ENCODE measurements around the gene FCHSD2.
A peak's percentile ranks its signal among the peaks of the same experiment; 100 is the strongest.

Gene FCHSD2

DNA sequence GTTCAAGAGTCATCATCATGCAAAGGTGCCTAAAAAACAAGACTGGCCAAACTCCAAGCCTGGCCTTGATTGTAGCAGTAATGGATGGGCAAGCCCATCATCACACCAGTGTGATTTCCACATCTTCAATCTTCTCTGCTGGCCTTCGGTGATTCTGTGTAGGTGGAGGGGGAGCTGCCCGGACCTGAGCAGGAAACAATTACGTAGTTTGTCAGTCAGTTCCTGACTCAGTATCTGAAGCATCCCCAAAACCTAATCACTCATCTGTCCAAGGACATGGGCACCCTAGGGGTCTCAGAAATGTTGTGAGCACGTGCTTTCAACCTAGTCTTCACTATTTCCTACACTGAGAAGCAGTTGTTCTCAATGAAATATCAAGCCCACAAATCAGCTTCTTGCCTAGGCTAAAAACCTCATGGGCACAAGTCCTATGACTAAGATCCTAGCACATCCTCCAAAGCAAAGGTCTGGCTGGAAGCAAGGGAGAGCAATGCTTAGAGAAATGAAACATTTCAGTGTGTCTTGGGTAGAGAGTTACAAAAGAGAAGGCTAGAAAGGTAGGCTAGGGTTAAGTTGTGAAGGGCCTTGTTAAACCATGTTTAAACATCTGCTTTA, 303.3 kb downstream of the FCHSD2 start:
- Mint-ChIP-seq H3K9me3 (no peaks in the 10 kb centered on the region), H3K27me3 (ENCODE audit: low read depth, poor library complexity) (no peaks in the 10 kb centered on the region), H3K4me1 (peaks cover 34% of the 10 kb centered on the region), H3K4me3 (no peak overlapping the region), H3K36me3 (ENCODE audit: low read depth) (peaks cover 43% of the 10 kb centered on the region), H3K27ac (peak overlapping the region; percentile 77)
- DNase-seq = no peak
- TF ChIP-seq, protein P1, sequence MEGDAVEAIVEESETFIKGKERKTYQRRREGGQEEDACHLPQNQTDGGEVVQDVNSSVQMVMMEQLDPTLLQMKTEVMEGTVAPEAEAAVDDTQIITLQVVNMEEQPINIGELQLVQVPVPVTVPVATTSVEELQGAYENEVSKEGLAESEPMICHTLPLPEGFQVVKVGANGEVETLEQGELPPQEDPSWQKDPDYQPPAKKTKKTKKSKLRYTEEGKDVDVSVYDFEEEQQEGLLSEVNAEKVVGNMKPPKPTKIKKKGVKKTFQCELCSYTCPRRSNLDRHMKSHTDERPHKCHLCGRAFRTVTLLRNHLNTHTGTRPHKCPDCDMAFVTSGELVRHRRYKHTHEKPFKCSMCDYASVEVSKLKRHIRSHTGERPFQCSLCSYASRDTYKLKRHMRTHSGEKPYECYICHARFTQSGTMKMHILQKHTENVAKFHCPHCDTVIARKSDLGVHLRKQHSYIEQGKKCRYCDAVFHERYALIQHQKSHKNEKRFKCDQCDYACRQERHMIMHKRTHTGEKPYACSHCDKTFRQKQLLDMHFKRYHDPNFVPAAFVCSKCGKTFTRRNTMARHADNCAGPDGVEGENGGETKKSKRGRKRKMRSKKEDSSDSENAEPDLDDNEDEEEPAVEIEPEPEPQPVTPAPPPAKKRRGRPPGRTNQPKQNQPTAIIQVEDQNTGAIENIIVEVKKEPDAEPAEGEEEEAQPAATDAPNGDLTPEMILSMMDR (IDR thresholded peaks at IDR 0.05) = no peak

DNA sequence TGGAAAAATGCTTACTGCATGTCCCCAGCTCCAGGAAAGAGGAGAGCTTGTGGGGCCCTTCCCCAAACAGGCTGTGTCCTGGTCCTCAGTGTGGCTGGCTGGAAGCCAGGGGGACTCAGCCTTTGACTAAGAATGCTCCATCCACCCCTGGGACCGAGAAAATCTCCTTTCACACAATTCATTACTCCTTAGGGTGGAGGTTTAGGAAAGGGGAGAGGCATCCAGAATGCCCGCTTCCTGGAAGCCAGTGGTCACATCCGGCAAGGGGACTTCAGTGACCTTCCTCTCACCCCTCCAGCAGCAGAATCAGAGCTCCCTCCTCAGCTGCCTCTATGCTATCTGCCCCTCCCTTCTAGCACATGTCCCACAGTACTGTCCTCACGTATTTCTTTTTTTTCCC, 306.0 kb downstream of the FCHSD2 start:
- H3K4me1 Mint-ChIP-seq = peaks cover 33% of the 10 kb centered on the region
- DNase-seq = no peak
- H3K9me3 Mint-ChIP-seq = no peaks in the 10 kb centered on the region
- H3K36me3 Mint-ChIP-seq (ENCODE audit: low read depth) = peaks cover 23% of the 10 kb centered on the region
- no peak overlapping the region for H3K27ac Mint-ChIP-seq
- no peaks in the 10 kb centered on the region for H3K27me3 Mint-ChIP-seq (ENCODE audit: low read depth, poor library complexity)
- TF ChIP-seq, protein P1 (IDR thresholded peaks at IDR 0.05) = no peak
- no peak overlapping the region for H3K4me3 Mint-ChIP-seq

DNA sequence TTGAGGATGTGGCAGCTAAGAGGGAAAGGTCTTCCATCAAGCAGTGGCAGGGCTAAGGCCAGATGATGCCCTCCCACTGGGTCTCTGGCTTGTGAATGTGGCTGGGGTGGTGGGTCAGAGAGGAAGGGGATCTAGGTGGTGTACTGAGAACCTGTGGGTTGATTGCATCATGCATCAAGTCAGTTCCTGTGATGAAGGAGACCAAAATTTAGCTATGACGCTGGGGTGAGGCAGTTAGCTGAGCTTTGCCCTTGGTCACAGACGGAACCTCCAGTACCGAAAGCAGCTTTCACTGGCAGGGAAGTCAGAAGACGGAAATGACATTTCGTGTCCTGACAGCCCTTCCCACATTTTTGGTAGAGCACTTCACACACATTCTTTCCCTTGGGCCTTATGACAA, 307.2 kb downstream of the FCHSD2 start:
- H3K27ac Mint-ChIP-seq = peak overlapping the region; percentile 5
- H3K36me3 Mint-ChIP-seq (ENCODE audit: low read depth) = peaks cover 20% of the 10 kb centered on the region
- no peaks in the 10 kb centered on the region for H3K27me3 Mint-ChIP-seq (ENCODE audit: low read depth, poor library complexity)
- DNase-seq = no peak
- H3K9me3 Mint-ChIP-seq = no peaks in the 10 kb centered on the region
- TF ChIP-seq, protein P1 (IDR thresholded peaks at IDR 0.05) = no peak
- H3K4me3 Mint-ChIP-seq = no peak overlapping the region
- H3K4me1 Mint-ChIP-seq = peaks cover 33% of the 10 kb centered on the region

DNA sequence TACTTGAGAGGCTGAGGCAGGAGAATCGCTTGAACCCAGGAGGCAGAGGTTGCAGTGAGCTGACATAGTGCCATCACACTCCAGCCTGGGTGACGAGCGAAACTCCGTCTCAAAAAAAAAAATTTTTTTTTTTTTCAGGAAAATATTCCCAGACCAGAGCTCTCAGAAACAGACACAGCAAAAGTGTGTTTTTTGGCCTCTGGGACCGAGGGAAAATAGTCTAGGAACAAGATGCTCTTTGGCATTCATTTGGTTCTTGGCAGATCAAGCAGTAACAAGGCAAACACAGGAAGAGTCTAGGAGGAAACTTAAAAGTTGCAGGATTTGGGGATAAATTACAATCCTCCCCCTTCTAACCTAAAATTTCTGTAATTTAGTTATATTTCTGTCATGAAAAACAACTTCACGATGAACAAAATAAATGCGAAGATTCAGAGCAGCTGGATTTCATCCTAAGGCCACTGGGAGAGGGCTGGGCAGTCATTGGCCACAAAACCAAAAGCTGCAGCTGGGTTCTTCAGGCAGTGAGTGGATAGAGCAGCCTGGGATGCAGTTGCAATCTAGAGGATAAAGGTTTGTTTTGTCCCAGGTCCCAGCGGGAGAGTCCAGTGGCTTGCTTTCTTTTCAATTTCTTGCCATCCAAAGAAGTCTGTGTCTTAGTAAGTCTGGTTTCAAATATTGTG, 308.2 kb downstream of the FCHSD2 start:
- H3K27me3 Mint-ChIP-seq (ENCODE audit: low read depth, poor library complexity) = no peaks in the 10 kb centered on the region
- TF ChIP-seq, protein P1 (IDR thresholded peaks at IDR 0.05) = no peak
- no peak overlapping the region for H3K27ac Mint-ChIP-seq
- no peak for DNase-seq
- peaks cover 33% of the 10 kb centered on the region for H3K4me1 Mint-ChIP-seq
- no peak overlapping the region for H3K4me3 Mint-ChIP-seq
- peaks cover 10% of the 10 kb centered on the region for H3K36me3 Mint-ChIP-seq (ENCODE audit: low read depth)
- no peaks in the 10 kb centered on the region for H3K9me3 Mint-ChIP-seq

DNA sequence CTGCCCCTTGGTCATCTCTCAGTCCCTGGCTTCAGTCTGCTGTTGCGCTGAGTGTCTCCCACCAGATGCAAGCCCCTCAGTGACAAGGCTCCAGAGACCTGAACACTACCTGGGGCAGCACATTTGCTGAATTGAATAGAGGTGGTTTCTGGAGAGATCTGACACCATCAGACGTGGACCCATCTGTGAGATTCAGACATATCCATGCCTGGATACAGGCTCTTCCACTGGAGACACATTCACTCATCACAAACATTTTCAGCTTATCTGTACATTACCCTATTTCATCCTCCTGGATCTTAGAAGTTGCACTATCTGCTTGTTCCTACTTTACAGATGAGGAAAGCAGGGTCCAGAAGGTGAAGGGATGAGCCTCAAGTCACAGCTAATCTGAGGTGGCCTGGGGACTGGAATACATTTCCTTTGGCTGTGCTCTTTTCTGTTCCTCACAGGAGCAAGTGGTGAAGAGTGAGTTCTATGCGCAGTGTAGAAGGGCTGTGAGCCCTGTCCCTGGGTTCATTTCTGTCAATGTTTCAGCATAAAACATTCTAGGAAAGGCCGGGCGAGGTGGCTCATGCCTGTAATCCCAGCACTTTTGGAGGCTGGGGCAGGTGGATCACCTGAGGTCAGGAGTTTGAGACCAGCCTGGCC, 308.9 kb downstream of the FCHSD2 start:
- Mint-ChIP-seq H3K9me3 (no peaks in the 10 kb centered on the region), H3K27ac (no peak overlapping the region), H3K4me1 (peaks cover 37% of the 10 kb centered on the region), H3K4me3 (no peak overlapping the region), H3K27me3 (ENCODE audit: low read depth, poor library complexity) (no peaks in the 10 kb centered on the region), H3K36me3 (ENCODE audit: low read depth) (peaks cover 7% of the 10 kb centered on the region)
- TF ChIP-seq, protein P1 (IDR thresholded peaks at IDR 0.05) = no peak
- DNase-seq = no peak

Measured in nephron progenitor cell (in vitro differentiated cells).